ENCODE data around the gene CDH23.

DNA sequence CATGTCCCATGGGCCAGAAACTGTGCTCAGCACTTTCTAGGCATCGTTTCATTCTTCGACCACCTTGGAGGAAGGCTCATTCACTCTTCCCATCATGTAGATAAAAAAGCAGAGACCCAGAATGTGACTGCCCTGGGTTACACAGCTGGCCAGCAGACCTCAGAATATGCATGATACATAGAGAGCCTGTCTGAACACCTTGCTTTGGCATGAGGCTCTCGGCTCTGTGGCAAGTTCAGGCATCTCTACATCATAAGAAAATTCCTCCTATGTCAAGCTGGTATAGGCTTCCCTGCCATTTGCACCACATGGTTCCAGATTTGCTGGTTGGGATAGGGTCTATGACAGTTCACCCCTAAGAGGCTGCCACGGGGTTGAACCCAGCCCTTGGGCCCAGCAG is 134.1 kb downstream of the CDH23 start:
- TF ChIP-seq CBFB (CRISPR knock-in tag; IDR thresholded peaks at IDR 0.05): no peak
- TF ChIP-seq DDX20 (tag; IDR thresholded peaks at IDR 0.05; ENCODE audit: low read depth): no peak
- TF ChIP-seq FOXP1 (CRISPR knock-in tag; IDR thresholded peaks at IDR 0.05): no peak
- TF ChIP-seq CEBPB (tag; IDR thresholded peaks at IDR 0.05): no peak
- TF ChIP-seq, protein P1, sequence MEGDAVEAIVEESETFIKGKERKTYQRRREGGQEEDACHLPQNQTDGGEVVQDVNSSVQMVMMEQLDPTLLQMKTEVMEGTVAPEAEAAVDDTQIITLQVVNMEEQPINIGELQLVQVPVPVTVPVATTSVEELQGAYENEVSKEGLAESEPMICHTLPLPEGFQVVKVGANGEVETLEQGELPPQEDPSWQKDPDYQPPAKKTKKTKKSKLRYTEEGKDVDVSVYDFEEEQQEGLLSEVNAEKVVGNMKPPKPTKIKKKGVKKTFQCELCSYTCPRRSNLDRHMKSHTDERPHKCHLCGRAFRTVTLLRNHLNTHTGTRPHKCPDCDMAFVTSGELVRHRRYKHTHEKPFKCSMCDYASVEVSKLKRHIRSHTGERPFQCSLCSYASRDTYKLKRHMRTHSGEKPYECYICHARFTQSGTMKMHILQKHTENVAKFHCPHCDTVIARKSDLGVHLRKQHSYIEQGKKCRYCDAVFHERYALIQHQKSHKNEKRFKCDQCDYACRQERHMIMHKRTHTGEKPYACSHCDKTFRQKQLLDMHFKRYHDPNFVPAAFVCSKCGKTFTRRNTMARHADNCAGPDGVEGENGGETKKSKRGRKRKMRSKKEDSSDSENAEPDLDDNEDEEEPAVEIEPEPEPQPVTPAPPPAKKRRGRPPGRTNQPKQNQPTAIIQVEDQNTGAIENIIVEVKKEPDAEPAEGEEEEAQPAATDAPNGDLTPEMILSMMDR (IDR thresholded peaks at IDR 0.05 in 2 of 3, conservative IDR thresholded peaks at IDR 0.05 in 1 of 3; ENCODE audit: insufficient read depth in 2 of 3, low read depth in 1 of 3, low read length in 3 of 3): no peak
- no peak for TF ChIP-seq ZNF253 (CRISPR knock-in tag; conservative IDR thresholded peaks at IDR 0.05)
- TF ChIP-seq TCF7 (IDR thresholded peaks at IDR 0.05; ENCODE audit: borderline replicate concordance): no peak
